NCI-H2227 treated with DMSO at 0.1 percent for 48 hours (cell line): ENCODE results near the gene EFCAB8.

Experiments
- DNase-seq: peaks from one replicate; lab custom pipeline; 2025; lab: John Stamatoyannopoulos, UW

Gene EFCAB8

GRCh38 chr20:32986331-32986966 lies 127.7 kb downstream of the EFCAB8 start:
- no peak for DNase-seq

- no peak for DNase-seq
Measured at GRCh38 chr20:32987044-32987825, 128.5 kb downstream of the EFCAB8 start.

- no peak for DNase-seq
Measured at GRCh38 chr20:32988008-32988407, 129.3 kb downstream of the EFCAB8 start.

- DNase-seq = no peak
Measured at GRCh38 chr20:32989507-32990283, 131.0 kb downstream of the EFCAB8 start.

- no peak for DNase-seq
Measured at GRCh38 chr20:32990426-32990825, 131.7 kb downstream of the EFCAB8 start.

- no peak for DNase-seq
Measured at GRCh38 chr20:32991383-32991782, 132.7 kb downstream of the EFCAB8 start.

- no peak for DNase-seq
Measured at GRCh38 chr20:32991792-32992641, 133.3 kb downstream of the EFCAB8 start.

- DNase-seq = no peak
Measured at GRCh38 chr20:32993496-32994050, 134.8 kb downstream of the EFCAB8 start.

- no peak for DNase-seq
Measured at GRCh38 chr20:32995802-32996201, 137.1 kb downstream of the EFCAB8 start.

- no peak for DNase-seq
Measured at GRCh38 chr20:32997431-32997830, 138.7 kb downstream of the EFCAB8 start.

GRCh38 chr20:32999603-33000250 lies 141.0 kb downstream of the EFCAB8 start:
- DNase-seq = no peak

- no peak for DNase-seq
Measured at GRCh38 chr20:33000802-33001466, 142.2 kb downstream of the EFCAB8 start.

GRCh38 chr20:33002087-33002808 lies 143.5 kb downstream of the EFCAB8 start:
- DNase-seq = no peak

GRCh38 chr20:33004141-33004751 lies 145.5 kb downstream of the EFCAB8 start, which contains the start of gene SUN5:
Gene SUN5, minus strand, starts transcription at chr20:33004433. Its CDS starts 93 bp downstream, at chr20:33004340.
- DNase-seq = no peak

GRCh38 chr20:33005132-33005566 lies 146.4 kb downstream of the EFCAB8 start:
- DNase-seq = no peak

- no peak for DNase-seq
Measured at GRCh38 chr20:33005908-33006775, 147.4 kb downstream of the EFCAB8 start.

GRCh38 chr20:33006776-33007375 lies 148.2 kb downstream of the EFCAB8 start:
- DNase-seq = no peak
